Esophagus squamous epithelium (tissue), 4 donors: ENCODE results near the gene GLIS2.

ENCODE experiments used
- CTCF ChIP-seq, 6 experiments: fragments of 450-650 bp in 4 of 6; fragments of 200-600 bp in 2 of 6; sonication (generic) in 2 of 6; IDR thresholded peaks; one replicate each; pipeline ENCODE4 v1.5.1; 2016 to 2019; ENCODE audit warnings: antibody characterized with exemption in 6 of 6, mild to moderate bottlenecking in 4 of 6, moderate library complexity in 4 of 6
- POLR2A ChIP-seq, 4 donors: fragments of 450-650 bp; IDR thresholded peaks; one replicate each; pipeline ENCODE4 v1.6.1; 2017; ENCODE audit warnings: antibody characterized with exemption in 4 of 4, mild to moderate bottlenecking in 4 of 4, moderate library complexity in 3 of 4

- TF ChIP-seq CTCF (IDR thresholded peaks at IDR 0.05) (no peak), POLR2A (IDR thresholded peaks at IDR 0.05) (no peak)
Observed at GRCh38 chr16:4372578-4373355, 56.9 kb downstream of the GLIS2 start.
